Measurements from ENCODE around the gene EIF2S3B. TPM values are rescaled to one million over a fixed set of nuclear protein-coding genes. Genes with fewer than 3 reads are reported as not detected.
"Not testable (repeated sequence)": the region's sequence is repeated elsewhere in the genome, so short reads cannot be mapped to it uniquely, and the experiment has no call there.

Gene EIF2S3B
- 0.52 TPM for total RNA-seq
- long read RNA-seq: 0 reads

DNA sequence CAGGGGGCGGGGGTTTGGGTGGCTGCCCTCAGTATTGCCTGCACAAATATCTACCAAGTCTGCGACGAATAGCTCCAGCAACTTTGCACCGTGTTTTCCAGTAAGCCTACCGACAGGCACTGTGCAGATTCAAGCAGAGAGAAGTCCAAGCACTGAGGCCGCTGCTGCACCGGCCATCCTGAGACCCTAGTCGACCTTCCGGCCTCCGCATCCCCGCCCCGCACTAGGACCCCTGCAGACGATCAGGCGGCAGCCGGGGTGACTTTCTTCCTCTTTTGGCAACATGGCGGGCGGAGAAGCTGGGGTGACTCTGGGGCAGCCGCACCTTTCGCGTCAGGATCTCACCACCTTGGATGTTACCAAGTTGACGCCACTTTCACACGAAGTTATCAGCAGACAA, at the start of gene EIF2S3B:
Gene EIF2S3B, plus strand, starts transcription at position 271 of the 400 bp plus-strand sequence. Its CDS starts 13 bp downstream, at position 284.
- Histone ChIP-seq H3K4me1 (no peaks in the 10 kb centered on the region), H3K36me3 (no peaks in the 10 kb centered on the region), H3K27ac (no peak within 1 kb of the TSS), H3K9me3 (no peaks in the 10 kb centered on the region), H3K27me3 (no peaks in the 10 kb centered on the region), H3K4me3 (no peak within 1 kb of the TSS)
- ATAC-seq: no peak
- DNase-seq: no peak
- TF ChIP-seq, protein P1, sequence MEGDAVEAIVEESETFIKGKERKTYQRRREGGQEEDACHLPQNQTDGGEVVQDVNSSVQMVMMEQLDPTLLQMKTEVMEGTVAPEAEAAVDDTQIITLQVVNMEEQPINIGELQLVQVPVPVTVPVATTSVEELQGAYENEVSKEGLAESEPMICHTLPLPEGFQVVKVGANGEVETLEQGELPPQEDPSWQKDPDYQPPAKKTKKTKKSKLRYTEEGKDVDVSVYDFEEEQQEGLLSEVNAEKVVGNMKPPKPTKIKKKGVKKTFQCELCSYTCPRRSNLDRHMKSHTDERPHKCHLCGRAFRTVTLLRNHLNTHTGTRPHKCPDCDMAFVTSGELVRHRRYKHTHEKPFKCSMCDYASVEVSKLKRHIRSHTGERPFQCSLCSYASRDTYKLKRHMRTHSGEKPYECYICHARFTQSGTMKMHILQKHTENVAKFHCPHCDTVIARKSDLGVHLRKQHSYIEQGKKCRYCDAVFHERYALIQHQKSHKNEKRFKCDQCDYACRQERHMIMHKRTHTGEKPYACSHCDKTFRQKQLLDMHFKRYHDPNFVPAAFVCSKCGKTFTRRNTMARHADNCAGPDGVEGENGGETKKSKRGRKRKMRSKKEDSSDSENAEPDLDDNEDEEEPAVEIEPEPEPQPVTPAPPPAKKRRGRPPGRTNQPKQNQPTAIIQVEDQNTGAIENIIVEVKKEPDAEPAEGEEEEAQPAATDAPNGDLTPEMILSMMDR (IDR thresholded peaks at IDR 0.05): no peak
- intact Hi-C loops (cut with DNase I): no loop called here

DNA sequence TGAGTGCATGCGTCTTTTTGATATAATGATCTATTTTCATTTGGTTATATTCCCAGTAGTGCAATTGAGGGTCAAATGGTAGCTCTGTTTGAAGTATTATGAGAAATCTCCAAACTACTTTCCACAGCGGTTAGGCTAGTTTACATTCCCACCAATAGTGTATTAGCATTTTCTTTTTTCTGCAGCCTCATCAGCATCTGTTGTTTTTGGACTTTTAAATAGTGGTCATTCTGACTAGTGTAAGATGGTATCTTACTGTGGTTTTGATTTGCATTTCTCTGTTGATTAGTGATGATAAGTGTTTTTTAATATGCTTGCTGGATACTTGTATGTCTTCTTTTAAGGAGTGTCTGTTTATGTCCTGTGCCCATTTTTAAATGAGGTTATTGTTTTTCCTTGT, 48.8 kb upstream of the EIF2S3B start:
- Histone ChIP-seq H3K27me3 (no peaks in the 10 kb centered on the region), H3K9me3 (peaks cover 16% of the 10 kb centered on the region), H3K36me3 (no peaks in the 10 kb centered on the region), H3K27ac (no peak overlapping the region), H3K4me1 (no peaks in the 10 kb centered on the region), H3K4me3 (no peak overlapping the region)
- intact Hi-C loops (cut with DNase I): no loop called here
- ATAC-seq: no peak
- no peak for DNase-seq
- TF ChIP-seq, protein P1 (IDR thresholded peaks at IDR 0.05): no peak

GRCh38 chr12:10457760-10458159, 47.9 kb upstream of the EIF2S3B start:
- H3K9me3 ChIP-seq: peaks cover 16% of the 10 kb centered on the region
- H3K4me3 ChIP-seq: no peak overlapping the region
- intact Hi-C loops (cut with DNase I): no loop called here
- no peak overlapping the region for H3K27ac ChIP-seq
- ATAC-seq: no peak
- DNase-seq: no peak
- TF ChIP-seq, protein P1 (IDR thresholded peaks at IDR 0.05): no peak
- no peaks in the 10 kb centered on the region for H3K36me3 ChIP-seq
- no peaks in the 10 kb centered on the region for H3K27me3 ChIP-seq
- H3K4me1 ChIP-seq: no peaks in the 10 kb centered on the region

GRCh38 chr12:10466311-10466710, 39.4 kb upstream of the EIF2S3B start:
- intact Hi-C loops (cut with DNase I): no loop called here
- DNase-seq: no peak
- Histone ChIP-seq H3K27ac (no peak overlapping the region), H3K9me3 (no peaks in the 10 kb centered on the region), H3K4me3 (no peak overlapping the region), H3K36me3 (no peaks in the 10 kb centered on the region), H3K27me3 (no peaks in the 10 kb centered on the region), H3K4me1 (no peaks in the 10 kb centered on the region)
- ATAC-seq: no peak
- TF ChIP-seq, protein P1 (IDR thresholded peaks at IDR 0.05): no peak

GRCh38 chr12:10469701-10470100, 36.0 kb upstream of the EIF2S3B start:
- TF ChIP-seq, protein P1 (IDR thresholded peaks at IDR 0.05): no peak
- no peaks in the 10 kb centered on the region for H3K9me3 ChIP-seq
- H3K4me1 ChIP-seq: no peaks in the 10 kb centered on the region
- intact Hi-C loops (cut with DNase I): no loop called here
- DNase-seq: no peak
- H3K36me3 ChIP-seq: no peaks in the 10 kb centered on the region
- H3K4me3 ChIP-seq: no peak overlapping the region
- no peaks in the 10 kb centered on the region for H3K27me3 ChIP-seq
- H3K27ac ChIP-seq: no peak overlapping the region
- ATAC-seq: no peak

DNA sequence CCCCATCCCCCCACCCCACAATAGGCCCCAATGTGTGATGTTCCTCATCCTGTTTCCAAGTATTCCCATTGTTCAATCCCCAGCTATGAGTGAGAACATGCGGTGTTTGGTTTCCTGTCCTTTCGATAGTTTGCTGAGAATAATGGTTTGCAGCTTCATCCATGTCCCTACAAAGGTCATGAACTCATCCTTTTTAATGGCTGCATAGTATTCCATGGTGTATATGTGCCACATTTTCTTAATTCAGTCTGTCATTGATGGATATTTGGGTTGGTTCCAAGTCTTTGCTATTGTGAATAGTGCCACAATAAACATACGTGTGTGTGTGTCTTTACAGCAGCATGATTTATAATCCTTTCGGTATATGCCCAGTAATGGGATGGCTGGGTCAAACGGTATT, 32.9 kb upstream of the EIF2S3B start:
- intact Hi-C loops (cut with DNase I); ATAC-seq; H3K27me3 ChIP-seq: not testable (repeated sequence)

DNA sequence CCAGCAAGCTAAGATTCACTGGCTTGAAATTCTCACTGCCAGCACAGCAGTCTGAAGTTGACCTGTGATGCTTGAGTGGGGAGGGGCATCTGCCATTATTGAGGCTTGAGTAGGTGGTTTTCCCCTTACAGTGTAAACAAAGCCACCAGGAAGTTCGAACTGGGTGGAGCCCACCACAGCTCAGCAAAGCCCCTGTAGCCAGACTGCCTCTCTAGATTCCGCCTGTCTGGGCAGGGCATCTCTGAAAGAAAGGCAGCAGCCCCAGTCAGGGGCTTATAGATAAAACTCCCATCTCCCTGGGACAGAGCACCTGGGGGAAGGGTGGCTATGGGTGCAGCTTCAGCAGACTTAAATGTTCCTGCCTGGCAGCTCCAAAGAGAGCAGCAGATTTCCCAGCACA, 23.8 kb upstream of the EIF2S3B start:
- H3K27me3 ChIP-seq; H3K4me3 ChIP-seq; H3K4me1 ChIP-seq; DNase-seq; ATAC-seq; H3K36me3 ChIP-seq; H3K9me3 ChIP-seq; H3K27ac ChIP-seq; intact Hi-C loops (cut with DNase I): not testable (repeated sequence)

More for the DNA sequence above, 32.9 kb upstream of the EIF2S3B start:
- not testable (repeated sequence) for DNase-seq, H3K27ac ChIP-seq, H3K4me3 ChIP-seq, H3K9me3 ChIP-seq, H3K36me3 ChIP-seq, H3K4me1 ChIP-seq

- not testable (repeated sequence) for H3K4me1 ChIP-seq, ATAC-seq, H3K36me3 ChIP-seq
Observed at GRCh38 chr12:10487328-10487727, 18.4 kb upstream of the EIF2S3B start.

More at GRCh38 chr12:10487328-10487727, 18.4 kb upstream of the EIF2S3B start:
- intact Hi-C loops (cut with DNase I); H3K4me3 ChIP-seq; DNase-seq; H3K27me3 ChIP-seq; H3K27ac ChIP-seq; H3K9me3 ChIP-seq: not testable (repeated sequence)

All from upper lobe of right lung (tissue), 1 donor.